Suprapubic skin (tissue), 3 donors: ENCODE data around the gene MCF2L.

Experiments
- CTCF ChIP-seq, 2 donors: fragments of 200-600 bp in 1 of 2; fragments of 450-650 bp in 1 of 2; sonication (generic) in 1 of 2; IDR thresholded peaks; one replicate each; pipeline ENCODE4 v1.5.1; 2016 to 2019; ENCODE audit warnings: antibody characterized with exemption in 2 of 2, mild to moderate bottlenecking in 1 of 2, moderate library complexity in 1 of 2
- POLR2AphosphoS5 ChIP-seq, 3 donors: sonication (generic); formaldehyde crosslinking; IDR thresholded peaks; one replicate each; pipeline ENCODE4 v1.6.1; 2017; ENCODE audit warnings: antibody characterized with exemption in 3 of 3

DNA sequence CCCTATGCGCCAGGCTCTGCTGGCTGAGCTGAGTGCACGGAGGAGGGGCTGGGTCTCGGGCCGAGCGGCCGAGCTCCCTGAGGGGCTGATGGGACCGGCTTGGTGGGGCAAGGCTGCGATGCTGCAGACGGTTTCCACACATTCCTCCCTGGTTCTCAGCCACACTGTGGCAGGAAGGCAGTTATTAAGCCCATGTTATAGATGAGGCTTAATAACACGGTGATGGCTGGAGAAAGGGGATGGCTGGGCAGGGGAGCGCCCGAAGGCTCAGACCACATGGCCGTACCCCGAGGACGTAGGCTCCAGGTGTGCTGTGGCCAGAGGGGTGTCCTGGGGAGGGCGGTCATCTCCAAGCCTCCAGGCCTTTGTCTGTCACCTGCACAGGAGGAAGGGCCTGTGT lies 58.6 kb downstream of the MCF2L start:
- no peak for TF ChIP-seq CTCF (IDR thresholded peaks at IDR 0.05)
- no peak for TF ChIP-seq POLR2AphosphoS5 (IDR thresholded peaks at IDR 0.05)
